Measurements from ENCODE around the gene RPL36. TPM values are rescaled to one million over a fixed set of nuclear protein-coding genes. Genes with fewer than 3 reads are reported as not detected.

RPL36 gene
- total and polyA plus RNA-seq, 10 donors: 294 to 2,825 (median 805) TPM

- H3K4me3 ChIP-seq: no peak overlapping the region
- H3K27me3 ChIP-seq (replicated peaks in 1 of 7): no peaks in the 10 kb centered on the region
- 95 to 98% (median 97%) methylated on average over 9 to 11 of the region's 11 CpGs for WGBS, 5 donors
- TF ChIP-seq CTCF (IDR thresholded peaks at IDR 0.05 in 8 of 11, conservative IDR thresholded peaks at IDR 0.05 in 3 of 11): no peak
- intact Hi-C loops (cut with DNase I; ENCODE audit: low total_unique reads): no loop called here
- no peak for DNase-seq
- H3K9me3 ChIP-seq: no peaks in the 10 kb centered on the region
- H3K27ac ChIP-seq: no peak overlapping the region
- peaks cover 0 to 17% (median 4%) of the 10 kb centered on the region in 6 donors for H3K4me1 ChIP-seq
- peaks cover 0 to 94% (median 92%) of the 10 kb centered on the region in 6 donors for H3K36me3 ChIP-seq
Measured at GRCh38 chr19:5648464-5648863, 41.6 kb upstream of the RPL36 start.

- Histone ChIP-seq H3K27ac (no peak overlapping the region), H3K9me3 (no peaks in the 10 kb centered on the region), H3K4me1 (peaks cover 0 to 4% (median 0%) of the 10 kb centered on the region in 6 donors), H3K27me3 (replicated peaks in 1 of 7) (no peaks in the 10 kb centered on the region), H3K4me3 (no peak overlapping the region), H3K36me3 (peaks cover 0 to 94% (median 92%) of the 10 kb centered on the region in 6 donors)
- peak; percentile 41 for DNase-seq
- intact Hi-C loops (cut with DNase I; ENCODE audit: low total_unique reads): no loop called here
- TF ChIP-seq POLR2A (IDR thresholded peaks at IDR 0.05) (no peak), CTCF (IDR thresholded peaks at IDR 0.05 in 8 of 11, conservative IDR thresholded peaks at IDR 0.05 in 3 of 11) (no peak), POLR2AphosphoS5 (IDR thresholded peaks at IDR 0.05) (peak in 1 of 3 donors; percentile 41)
- 94 to 100% (median 95%) methylated on average over 5 of the region's 5 CpGs for WGBS, 5 donors
Measured at GRCh38 chr19:5651361-5651760, 38.7 kb upstream of the RPL36 start.

GRCh38 chr19:5652261-5652660, 37.8 kb upstream of the RPL36 start:
- no peaks in the 10 kb centered on the region for H3K9me3 ChIP-seq
- intact Hi-C loops (cut with DNase I; ENCODE audit: low total_unique reads): no loop called here
- peaks cover 3 to 94% (median 92%) of the 10 kb centered on the region in 6 donors for H3K36me3 ChIP-seq
- TF ChIP-seq CTCF (IDR thresholded peaks at IDR 0.05 in 8 of 11, conservative IDR thresholded peaks at IDR 0.05 in 3 of 11) (no peak), POLR2A (IDR thresholded peaks at IDR 0.05) (no peak), POLR2AphosphoS5 (IDR thresholded peaks at IDR 0.05) (no peak)
- 87 to 95% (median 92%) methylated on average over 10 of the region's 10 CpGs for WGBS, 5 donors
- peaks cover 0 to 4% (median 0%) of the 10 kb centered on the region in 6 donors for H3K4me1 ChIP-seq
- H3K4me3 ChIP-seq: no peak overlapping the region
- peak; percentile 17 for DNase-seq
- no peaks in the 10 kb centered on the region for H3K27me3 ChIP-seq (replicated peaks in 1 of 7)
- H3K27ac ChIP-seq: no peak overlapping the region

- TF ChIP-seq POLR2A (IDR thresholded peaks at IDR 0.05) (no peak), POLR2AphosphoS5 (IDR thresholded peaks at IDR 0.05) (no peak), CTCF (IDR thresholded peaks at IDR 0.05 in 8 of 11, conservative IDR thresholded peaks at IDR 0.05 in 3 of 11) (no peak)
- peaks cover 6 to 100% (median 100%) of the 10 kb centered on the region in 6 donors for H3K36me3 ChIP-seq
- H3K9me3 ChIP-seq: no peaks in the 10 kb centered on the region
- H3K4me1 ChIP-seq: peaks cover 0 to 4% (median 0%) of the 10 kb centered on the region in 6 donors
- peak overlapping the region in 1 of 8 donors; percentile 11 for H3K27ac ChIP-seq
- no peak overlapping the region for H3K4me3 ChIP-seq
- H3K27me3 ChIP-seq (replicated peaks in 1 of 7): no peaks in the 10 kb centered on the region
- DNase-seq: peak; percentile 51
- WGBS, 5 donors: 82 to 92% (median 90%) methylated on average over 5 of the region's 5 CpGs
- intact Hi-C loops (cut with DNase I; ENCODE audit: low total_unique reads): no loop called here
Measured at GRCh38 chr19:5654931-5655330, 35.2 kb upstream of the RPL36 start.
